Body of pancreas (tissue), 4 donors: ENCODE results near the gene GRK1. TPM values are rescaled to one million over a fixed set of nuclear protein-coding genes. Genes with fewer than 3 reads are reported as not detected.
A peak's percentile ranks its signal among the peaks of the same experiment; 100 is the strongest.

ENCODE experiments used
- ATAC-seq: fragments of 150-250 bp; one replicate; pipeline ENCODE4 v1.9.1; 2016
- DNase-seq, 4 donors: peaks; one replicate each; pipeline ENCODE4 v3.0.0-alpha.2; 2019
- H3K27ac ChIP-seq, 4 donors: fragments of 200-600 bp; sonication (generic); 1 replicate in 3 of 4; 2 replicates in 1 of 4; pipeline versions ENCODE4 v1.5.1 to v1.6.1; 2016 to 2019; ENCODE audit warnings: mild to moderate bottlenecking in 1 of 4, mixed read lengths in 1 of 4, moderate library complexity in 1 of 4
- H3K27me3 ChIP-seq, 2 donors: fragments of 200-600 bp; sonication (generic); one replicate each; pipeline ENCODE4 v1.6.0; 2016; ENCODE audit warnings: mild to moderate bottlenecking in 1 of 2
- H3K36me3 ChIP-seq, 2 donors: fragments of 200-600 bp; sonication (generic); replicated peaks in 1 of 2; 2 replicates each; pipeline ENCODE4 v1.5.1; 2016; ENCODE audit warnings: low read depth in 2 of 2; ENCODE audit not compliant: insufficient read depth in 1 of 2
- H3K4me1 ChIP-seq: fragments of 200-600 bp; sonication (generic); one replicate; pipeline ENCODE4 v1.6.0; 2016
- H3K4me3 ChIP-seq, 2 donors: fragments of 200-600 bp; sonication (generic); 1 replicate in 1 of 2; 2 replicates in 1 of 2; pipeline ENCODE4 v1.5.1; 2016 to 2019
- H3K9me3 ChIP-seq, 3 donors: fragments of 200-600 bp; sonication (generic); 1 replicate in 2 of 3; 2 replicates in 1 of 3; pipeline ENCODE4 v1.5.1; 2016
- POLR2A ChIP-seq, 3 donors: fragments of 450-650 bp; IDR thresholded peaks; one replicate each; pipeline ENCODE4 v1.6.1; 2016; ENCODE audit warnings: antibody characterized with exemption in 3 of 3, mild to moderate bottlenecking in 2 of 3
- WGBS, 2 donors: methylation state at CpG; one replicate each; pipeline ENCODE4 v1.1.5; 2017; 5-methylcytosine and 5-hydroxymethylcytosine counted together
- intact Hi-C: fragments of 100-400 bp; cut with DNase I; formaldehyde crosslinking; loops from one replicate; pipeline ENCODE4 v1.15.1; 2023
- total RNA-seq, 2 donors: library from RNA; depleted of rRNA; stranded (reverse); fragments of >200 nt; gene quantifications; one replicate each; pipeline ENCODE4 v1.1.0, GENCODE V29; 2016
- TF ChIP-seq, protein P1 (sequence below), 7 experiments: fragments of 450-650 bp in 4 of 7; fragments of 200-600 bp in 3 of 7; sonication (generic) in 3 of 7; IDR thresholded peaks; one replicate each; pipeline ENCODE4 v1.5.1; 2016 to 2019; ENCODE audit warnings: antibody characterized with exemption in 7 of 7

GRK1 gene
- total RNA-seq, 2 donors from 2014 or later: not detected

DNA sequence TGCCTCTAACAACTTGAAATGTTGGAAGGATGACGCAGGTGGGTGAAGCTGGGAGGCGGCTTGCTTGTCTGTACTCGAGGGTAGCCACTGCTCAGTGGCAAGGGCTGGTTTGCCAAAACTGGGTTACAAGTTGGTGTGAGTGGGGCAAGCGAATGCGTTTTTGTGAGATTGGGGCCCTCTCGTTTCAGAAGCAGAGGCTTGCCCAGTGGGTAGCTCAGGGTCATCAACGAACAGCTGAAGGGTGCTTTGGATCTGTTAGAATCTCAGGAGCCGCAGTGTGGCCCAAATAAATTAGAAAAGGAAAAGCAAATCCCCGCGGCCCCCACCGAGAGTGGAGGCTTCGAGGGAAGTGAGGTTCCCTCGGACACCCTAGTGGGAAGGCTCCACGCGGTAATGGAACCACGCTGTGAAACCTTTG, 16.3 kb upstream of the GRK1 start:
- WGBS, 2 donors: 94 to 96% methylated on average over 16 of the region's 16 CpGs

DNA sequence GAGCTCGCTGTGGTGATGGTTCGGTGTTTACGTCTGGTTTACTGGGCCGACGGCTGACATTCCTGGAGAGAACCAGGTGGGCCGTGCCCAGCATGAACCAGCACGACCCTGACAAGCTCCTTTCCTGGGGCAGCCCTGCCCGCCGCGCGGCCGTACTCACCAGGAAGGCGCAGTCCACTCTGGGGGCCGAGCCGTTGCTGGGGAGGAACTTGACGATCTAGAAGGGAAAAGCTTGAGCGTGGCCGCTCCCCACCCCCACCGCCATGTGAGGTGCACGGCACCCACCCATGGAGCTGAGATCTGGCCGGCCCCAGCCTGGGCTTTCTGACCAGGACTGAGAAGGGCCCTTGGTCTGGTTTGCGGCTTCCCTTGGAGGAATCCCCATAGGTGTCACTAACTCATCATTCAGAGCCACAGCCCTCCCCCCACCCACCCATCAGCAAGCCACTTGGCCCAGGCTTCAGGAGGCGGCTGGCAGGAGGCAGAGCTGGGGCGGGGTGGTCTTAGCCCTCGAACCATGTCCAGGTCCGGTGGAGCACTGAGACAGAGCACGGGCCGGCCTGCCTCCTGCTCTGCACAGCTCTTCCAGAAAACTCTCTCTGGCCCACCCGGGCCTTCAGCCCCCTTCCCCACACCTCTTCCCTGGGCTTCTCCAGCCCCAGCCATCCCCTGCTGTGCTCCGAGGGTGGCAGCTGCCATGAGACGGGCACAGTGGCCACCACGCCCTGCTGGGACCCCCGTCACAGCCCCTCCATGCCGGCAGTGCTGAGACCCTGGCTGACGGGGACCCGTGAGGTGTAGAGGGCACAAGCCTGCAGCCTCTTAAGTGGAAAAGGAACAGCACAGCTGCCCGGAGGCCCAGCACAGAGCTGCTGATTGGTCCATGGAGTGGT, 15.3 kb upstream of the GRK1 start:
- DNase-seq (peak in 2 of 4 donors; percentile 4 to 10), ATAC-seq (no peak)
- 91% methylated on average over 35 to 37 of the region's 37 CpGs for WGBS, 2 donors
- Histone ChIP-seq H3K4me3 (no peak overlapping the region), H3K27me3 (no peaks in the 10 kb centered on the region), H3K9me3 (no peaks in the 10 kb centered on the region), H3K36me3 (no peaks in the 10 kb centered on the region), H3K27ac (no peak overlapping the region), H3K4me1 (peaks cover 12% of the 10 kb centered on the region)
- TF ChIP-seq, protein P1, sequence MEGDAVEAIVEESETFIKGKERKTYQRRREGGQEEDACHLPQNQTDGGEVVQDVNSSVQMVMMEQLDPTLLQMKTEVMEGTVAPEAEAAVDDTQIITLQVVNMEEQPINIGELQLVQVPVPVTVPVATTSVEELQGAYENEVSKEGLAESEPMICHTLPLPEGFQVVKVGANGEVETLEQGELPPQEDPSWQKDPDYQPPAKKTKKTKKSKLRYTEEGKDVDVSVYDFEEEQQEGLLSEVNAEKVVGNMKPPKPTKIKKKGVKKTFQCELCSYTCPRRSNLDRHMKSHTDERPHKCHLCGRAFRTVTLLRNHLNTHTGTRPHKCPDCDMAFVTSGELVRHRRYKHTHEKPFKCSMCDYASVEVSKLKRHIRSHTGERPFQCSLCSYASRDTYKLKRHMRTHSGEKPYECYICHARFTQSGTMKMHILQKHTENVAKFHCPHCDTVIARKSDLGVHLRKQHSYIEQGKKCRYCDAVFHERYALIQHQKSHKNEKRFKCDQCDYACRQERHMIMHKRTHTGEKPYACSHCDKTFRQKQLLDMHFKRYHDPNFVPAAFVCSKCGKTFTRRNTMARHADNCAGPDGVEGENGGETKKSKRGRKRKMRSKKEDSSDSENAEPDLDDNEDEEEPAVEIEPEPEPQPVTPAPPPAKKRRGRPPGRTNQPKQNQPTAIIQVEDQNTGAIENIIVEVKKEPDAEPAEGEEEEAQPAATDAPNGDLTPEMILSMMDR (IDR thresholded peaks at IDR 0.05): no peak
- TF ChIP-seq POLR2A (IDR thresholded peaks at IDR 0.05): no peak
- intact Hi-C loops: no loop called here

More for the DNA sequence above, 16.3 kb upstream of the GRK1 start:
- H3K4me3 ChIP-seq: no peak overlapping the region
- H3K9me3 ChIP-seq: no peaks in the 10 kb centered on the region
- intact Hi-C loops: no loop called here
- H3K36me3 ChIP-seq: no peaks in the 10 kb centered on the region
- H3K27ac ChIP-seq: no peak overlapping the region
- ATAC-seq: no peak
- TF ChIP-seq POLR2A (IDR thresholded peaks at IDR 0.05): no peak
- TF ChIP-seq, protein P1 (IDR thresholded peaks at IDR 0.05): no peak
- peak in 2 of 4 donors; percentile 2 to 4 for DNase-seq
- H3K27me3 ChIP-seq: no peaks in the 10 kb centered on the region
- peaks cover 16% of the 10 kb centered on the region for H3K4me1 ChIP-seq

DNA sequence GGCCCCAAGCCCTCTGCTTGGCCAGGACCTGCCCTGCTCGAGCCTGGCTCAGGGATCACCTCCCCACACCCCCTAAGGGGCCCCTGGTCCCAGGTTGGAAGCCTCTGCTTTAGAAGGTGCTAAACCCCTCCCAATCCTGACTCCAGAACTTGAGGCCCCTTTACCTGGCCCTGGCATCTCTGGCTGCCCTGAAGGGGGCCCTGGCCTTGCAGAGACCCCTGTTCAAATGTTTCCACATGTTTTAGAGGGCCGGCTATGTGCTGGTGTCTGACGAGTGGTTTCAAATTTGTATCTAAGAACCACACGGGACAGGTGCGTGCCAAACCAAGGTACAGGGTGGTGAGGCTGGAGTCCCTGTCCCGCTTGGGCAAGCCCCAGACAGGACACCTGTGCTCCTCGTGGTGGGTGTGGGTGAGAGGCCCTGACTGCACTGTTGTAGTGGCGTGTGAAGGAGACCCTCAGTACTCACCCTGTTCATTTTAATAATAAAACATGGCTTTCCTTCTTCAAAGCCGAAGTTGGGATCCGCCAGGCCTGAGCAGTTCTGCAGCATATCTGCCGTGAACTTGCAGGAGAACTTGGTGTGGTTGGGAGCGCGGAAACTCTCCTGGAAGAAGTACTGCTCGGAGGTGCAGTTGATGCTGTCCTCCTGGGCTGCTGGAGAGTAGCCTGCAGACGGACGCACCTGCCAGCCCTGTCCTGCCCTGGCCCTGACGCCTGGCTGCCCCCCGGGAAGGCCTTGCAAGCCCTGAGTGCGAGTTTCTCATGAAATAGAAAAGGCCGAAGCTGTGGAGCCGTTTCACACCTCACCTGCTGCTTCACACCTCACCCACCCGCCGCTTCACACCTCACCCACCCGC, 14.4 kb upstream of the GRK1 start:
- H3K27me3 ChIP-seq: no peaks in the 10 kb centered on the region
- 87 to 91% methylated on average over 12 to 24 of the region's 24 CpGs for WGBS, 2 donors
- ATAC-seq (no peak), DNase-seq (peak in 2 of 4 donors; percentile 2 to 10)
- no peaks in the 10 kb centered on the region for H3K36me3 ChIP-seq
- TF ChIP-seq POLR2A (IDR thresholded peaks at IDR 0.05): no peak
- TF ChIP-seq, protein P1 (IDR thresholded peaks at IDR 0.05): no peak
- intact Hi-C loops: no loop called here
- H3K27ac ChIP-seq: no peak overlapping the region
- no peaks in the 10 kb centered on the region for H3K9me3 ChIP-seq
- H3K4me1 ChIP-seq: peaks cover 4% of the 10 kb centered on the region
- H3K4me3 ChIP-seq: no peak overlapping the region

GRCh38 chr13:113653264-113654174, 13.5 kb upstream of the GRK1 start:
- 74 to 78% methylated on average over 19 to 24 of the region's 24 CpGs for WGBS, 2 donors
- H3K9me3 ChIP-seq: no peaks in the 10 kb centered on the region
- H3K4me1 ChIP-seq: no peaks in the 10 kb centered on the region
- intact Hi-C loops: no loop called here
- no peaks in the 10 kb centered on the region for H3K36me3 ChIP-seq
- DNase-seq (peak in 2 of 4 donors; percentile 4 to 11), ATAC-seq (no peak)
- TF ChIP-seq, protein P1 (IDR thresholded peaks at IDR 0.05): no peak
- TF ChIP-seq POLR2A (IDR thresholded peaks at IDR 0.05): no peak
- no peak overlapping the region for H3K4me3 ChIP-seq
- H3K27me3 ChIP-seq: no peaks in the 10 kb centered on the region
- no peak overlapping the region for H3K27ac ChIP-seq
